CD14-positive monocyte (primary cell): Measurements from ENCODE around the gene SMIM7. TPM values are rescaled to one million over a fixed set of nuclear protein-coding genes. Genes with fewer than 3 reads are reported as not detected.

Source experiments
- DNase-seq, 3 donors: peaks; one replicate each; pipeline ENCODE4 v3.0.0-alpha.2; 2011 to 2022
- H2AFZ ChIP-seq: 2 replicates; pipeline ENCODE4 v1.6.0; 2012; ENCODE audit warnings: mild to moderate bottlenecking, low read depth, low read length, inconsistent platforms; ENCODE audit not compliant: insufficient read depth, poor library complexity, severe bottlenecking
- H3K27ac ChIP-seq, 2 donors: 1 replicate in 1 of 2; 2 replicates in 1 of 2; pipeline ENCODE4 v1.5.1; 2012 to 2013; ENCODE audit warnings: low read length in 2 of 2, control low read depth in 1 of 2, inconsistent platforms in 1 of 2, low read depth in 1 of 2, mild to moderate bottlenecking in 1 of 2
- H3K27me3 ChIP-seq, 2 donors: one replicate each; pipeline versions ENCODE4 v1.6.0 to v1.6.1; 2011 to 2013; ENCODE audit warnings: low read length in 2 of 2; ENCODE audit not compliant: control insufficient read depth in 2 of 2, insufficient read depth in 2 of 2
- H3K36me3 ChIP-seq, 2 donors: replicated peaks in 1 of 2; 1 replicate in 1 of 2; 2 replicates in 1 of 2; pipeline versions ENCODE4 v1.5.1 to v1.6.1; 2012 to 2013; ENCODE audit warnings: low read length in 2 of 2, control low read depth in 1 of 2, inconsistent platforms in 1 of 2, mild to moderate bottlenecking in 1 of 2; ENCODE audit not compliant: insufficient read depth in 2 of 2, control insufficient read depth in 1 of 2
- H3K4me1 ChIP-seq, 2 donors: 1 replicate in 1 of 2; 2 replicates in 1 of 2; pipeline versions ENCODE4 v1.5.1 to v1.6.1; 2012 to 2013; ENCODE audit warnings: low read length in 2 of 2, control low read depth in 1 of 2, inconsistent platforms in 1 of 2, mild to moderate bottlenecking in 1 of 2, moderate library complexity in 1 of 2; ENCODE audit not compliant: insufficient read depth in 2 of 2, control insufficient read depth in 1 of 2
- H3K4me2 ChIP-seq: replicated peaks from 2 replicates; pipeline ENCODE3; 2012; ENCODE audit warnings: low read length, moderate library complexity, mild to moderate bottlenecking; ENCODE audit not compliant: poor library complexity, severe bottlenecking; ENCODE audit errors: extremely low read depth
- H3K4me3 ChIP-seq, 3 experiments: fragments of 200-600 bp in 1 of 3; sonication (generic) in 1 of 3; replicated peaks in 1 of 3; 1 replicate in 2 of 3; 2 replicates in 1 of 3; pipeline ENCODE4 v1.5.1; 2011 to 2013; ENCODE audit warnings: low read length in 3 of 3, mild to moderate bottlenecking in 3 of 3, control low read depth in 2 of 3, low read depth in 2 of 3, inconsistent platforms in 1 of 3, moderate library complexity in 1 of 3
- H3K79me2 ChIP-seq: 2 replicates; pipeline ENCODE4 v1.6.0; 2012; ENCODE audit warnings: mild to moderate bottlenecking, control low read depth, inconsistent platforms, low read length, moderate library complexity; ENCODE audit not compliant: insufficient read depth
- H3K9ac ChIP-seq: 2 replicates; pipeline ENCODE4 v1.6.0; 2017; ENCODE audit warnings: low read length, mild to moderate bottlenecking; ENCODE audit not compliant: insufficient read depth, poor library complexity, severe bottlenecking
- H3K9me3 ChIP-seq, 2 donors: replicated peaks in 1 of 2; 1 replicate in 1 of 2; 2 replicates in 1 of 2; pipeline versions ENCODE4 v1.5.1 to v1.6.1; 2012 to 2013; ENCODE audit warnings: low read length in 2 of 2, control low read depth in 1 of 2; ENCODE audit not compliant: control insufficient read depth in 1 of 2, insufficient read depth in 1 of 2
- H4K20me1 ChIP-seq: 2 replicates; pipeline ENCODE4 v1.6.0; 2012; ENCODE audit warnings: mild to moderate bottlenecking, low read length, control low read depth, moderate library complexity; ENCODE audit not compliant: insufficient read depth
- H3K27ac Mint-ChIP-seq, 7 donors: one replicate each; pipeline ENCODE4 v1.8.0; 2020; ENCODE audit warnings: mild to moderate bottlenecking in 7 of 7, mixed read lengths in 7 of 7, moderate library complexity in 6 of 7, inconsistent platforms in 2 of 7
- H3K27me3 Mint-ChIP-seq, 3 donors: one replicate each; pipeline ENCODE4 v1.8.0; 2021 to 2022; ENCODE audit warnings: low read depth in 3 of 3, mild to moderate bottlenecking in 3 of 3, mixed read lengths in 3 of 3, moderate library complexity in 3 of 3, inconsistent platforms in 1 of 3
- H3K36me3 Mint-ChIP-seq, 2 donors: one replicate each; pipeline ENCODE4 v1.8.0; 2020; ENCODE audit warnings: mixed read lengths in 2 of 2, inconsistent platforms in 1 of 2, mild to moderate bottlenecking in 1 of 2
- H3K4me1 Mint-ChIP-seq: one replicate; pipeline ENCODE4 v1.8.0; 2020; ENCODE audit warnings: mild to moderate bottlenecking, mixed read lengths
- H3K4me3 Mint-ChIP-seq, 2 donors: one replicate each; pipeline ENCODE4 v1.8.0; 2020; ENCODE audit warnings: mild to moderate bottlenecking in 2 of 2, mixed read lengths in 2 of 2, moderate library complexity in 1 of 2
- H3K9me3 Mint-ChIP-seq, 7 donors: one replicate each; pipeline ENCODE4 v1.8.0; 2020 to 2022; ENCODE audit warnings: mixed read lengths in 7 of 7, mild to moderate bottlenecking in 6 of 7, moderate library complexity in 6 of 7, inconsistent platforms in 2 of 7
- CTCF ChIP-seq: fragments of 200-600 bp; IDR thresholded peaks from one replicate; pipeline ENCODE4 v1.8.0; 2022; ENCODE audit warnings: antibody characterized with exemption, mild to moderate bottlenecking
- WGBS: methylation state at CpG from one replicate; pipeline ENCODE4 v1.1.5; 2013; ENCODE audit warnings: missing lambda C conversion rate; ENCODE audit not compliant: insufficient coverage; 5-methylcytosine and 5-hydroxymethylcytosine counted together
- intact Hi-C, 2 donors: fragments of 100-400 bp; cut with micrococcal nuclease; formaldehyde crosslinking; loops; one replicate each; pipeline versions ENCODE4 v1.15.0 to v1.15.1; 2023
- polyA plus RNA-seq, 3 donors: library from polyadenylated mRNA; depleted of rRNA in 1 of 3; unstranded in 2 of 3; stranded (reverse) in 1 of 3; fragments of 300-500 nt in 2 of 3; fragments of >200 nt in 1 of 3; fragmentation: Illumina TruSeq in 2 of 3; gene quantifications; 1 replicate in 2 of 3; 2 replicates in 1 of 3; pipeline ENCODE4 v1.2.3, GENCODE V29; 2012 to 2021

SMIM7 gene
- polyA plus RNA-seq, 3 donors, result 65.5 to 91.7 (median 86.7) TPM

DNA sequence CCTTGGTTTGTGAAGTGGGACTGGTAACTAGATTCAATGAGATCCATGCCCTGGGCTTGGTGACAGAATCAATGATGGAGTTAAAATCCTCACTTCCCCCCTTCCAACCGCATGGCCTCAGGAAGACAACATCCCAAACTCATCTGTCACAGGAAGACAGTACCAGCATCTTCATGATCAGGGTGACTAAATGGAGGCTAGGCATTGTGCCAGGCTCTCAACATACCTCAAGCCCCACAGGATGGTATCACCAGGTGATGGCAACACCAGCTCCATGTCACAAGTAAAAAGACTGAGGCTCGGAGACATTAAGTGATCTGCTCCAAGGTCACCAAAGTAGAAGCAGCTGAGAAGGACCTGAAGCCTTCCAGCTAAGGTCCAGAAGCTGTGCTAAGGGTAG lies 46.1 kb downstream of the SMIM7 start:
- H3K9ac ChIP-seq, result no peak overlapping the region
- H3K36me3 ChIP-seq, result no peaks in the 10 kb centered on the region
- no peak for DNase-seq
- no peak overlapping the region for H3K4me2 ChIP-seq
- H3K4me1 ChIP-seq, result peaks cover 40 to 52% of the 10 kb centered on the region in 2 donors
- H3K27ac Mint-ChIP-seq, result peak overlapping the region in 4 of 7 donors; percentile 2 to 75 (median 36)
- TF ChIP-seq CTCF, result no peak
- H3K9me3 ChIP-seq, result no peaks in the 10 kb centered on the region
- no peak overlapping the region for H3K4me3 ChIP-seq
- no peaks in the 10 kb centered on the region for H3K27me3 ChIP-seq
- 80% methylated on average over 2 of the region's 2 CpGs for WGBS
- no peak overlapping the region for H2AFZ ChIP-seq
- peaks cover 78% of the 10 kb centered on the region for H3K4me1 Mint-ChIP-seq
- H3K27ac ChIP-seq, result peak overlapping the region in 1 of 2 donors; percentile 67
- H3K79me2 ChIP-seq, result peaks cover 100% of the 10 kb centered on the region
- intact Hi-C loops, result loop anchor here in 1 of 2 donors (5.0 kb wide), 1 partner anchor 42 kb away; the partner anchor contains the start of gene SLC35E1
- H3K4me3 Mint-ChIP-seq, result no peak overlapping the region
- peaks cover 100% of the 10 kb centered on the region for H4K20me1 ChIP-seq
- no peaks in the 10 kb centered on the region for H3K9me3 Mint-ChIP-seq
- peaks cover 12 to 14% of the 10 kb centered on the region in 2 donors for H3K36me3 Mint-ChIP-seq
- no peaks in the 10 kb centered on the region for H3K27me3 Mint-ChIP-seq

- peaks cover 100% of the 10 kb centered on the region for H3K79me2 ChIP-seq
- no peaks in the 10 kb centered on the region for H3K9me3 Mint-ChIP-seq
- no peaks in the 10 kb centered on the region for H3K36me3 ChIP-seq
- H3K27me3 ChIP-seq, result no peaks in the 10 kb centered on the region
- H3K9ac ChIP-seq, result peak overlapping the region; percentile 18
- peak overlapping the region; percentile 35 to 67 for H3K27ac ChIP-seq
- H3K4me2 ChIP-seq, result peak overlapping the region; percentile 32
- no CpG with 5 or more reads among the region's 3 CpGs for WGBS
- H3K4me3 Mint-ChIP-seq, result no peak overlapping the region
- TF ChIP-seq CTCF, result no peak
- intact Hi-C loops, result loop anchor here in 1 of 2 donors (5.0 kb wide), 1 partner anchor 40 kb away; the partner anchor contains the start of gene SLC35E1
- no peaks in the 10 kb centered on the region for H3K27me3 Mint-ChIP-seq
- peak in 2 of 3 donors; percentile 37 to 46 for DNase-seq
- H3K36me3 Mint-ChIP-seq, result peaks cover 9 to 16% of the 10 kb centered on the region in 2 donors
- H4K20me1 ChIP-seq, result peaks cover 100% of the 10 kb centered on the region
- peaks cover 52 to 64% of the 10 kb centered on the region in 2 donors for H3K4me1 ChIP-seq
- H3K27ac Mint-ChIP-seq, result peak overlapping the region; percentile 26 to 80 (median 79)
- H3K4me3 ChIP-seq, result no peak overlapping the region
- no peaks in the 10 kb centered on the region for H3K9me3 ChIP-seq
- no peak overlapping the region for H2AFZ ChIP-seq
- H3K4me1 Mint-ChIP-seq, result peaks cover 85% of the 10 kb centered on the region
Observed at GRCh38 chr19:16612636-16613035, 47.3 kb downstream of the SMIM7 start.
